HCT116 (cell line): ENCODE data around the gene CCNB3. TPM values are rescaled to one million over a fixed set of nuclear protein-coding genes. Genes with fewer than 3 reads are reported as not detected.

ENCODE experiments used
- ATAC-seq: fragments of 200-7000 bp; cut with Tn5 transposase; 2 replicates; pipeline ENCODE4 v1.9.1; 2020; ENCODE audit warnings: mild to moderate bottlenecking, moderate library complexity
- BruUV-seq: library from RNA; stranded (reverse); fragments of 400-500 nt; replicated peaks from 2 replicates; lab custom pipeline; 2021; lab: Mats Ljungman, UMichigan
- CTCF ChIA-PET: fragments of 300-600 bp; sonication (Branson Sonifier 250); formaldehyde crosslinking; loops from one replicate; lab custom pipeline; 2021; ENCODE audit warnings: antibody characterized with exemption; lab: Charles Lee
- POLR2A ChIA-PET: fragments of 300-600, 350-600 bp; sonication (Branson Sonifier 250); formaldehyde crosslinking; loops from one replicate; lab custom pipeline; 2021; ENCODE audit warnings: antibody characterized with exemption; lab: Charles Lee
- RAD21 ChIA-PET, 2 experiments: fragments of 300-600 bp; sonication (Branson Sonifier 250); formaldehyde crosslinking; loops; one replicate each; lab custom pipeline; 2023; ENCODE audit warnings: low total read pairs in 2 of 2; ENCODE audit not compliant: uncharacterized antibody in 2 of 2, unreplicated experiment in 2 of 2, low non-redundant PET in 1 of 2; lab: Charles Lee
- DNase-seq: peaks from one replicate; pipeline ENCODE4 v3.0.0-alpha.2; 2010; ENCODE audit warnings: low read depth, low spot score
- H2AFZ ChIP-seq: fragments of 200-600 bp; shearing (Covaris generic), sonication (generic); 2 replicates; pipeline ENCODE4 v1.6.1; 2017; ENCODE audit warnings: low read depth, mixed run types, mixed read lengths, antibody characterized with exemption, low read length; ENCODE audit not compliant: poor library complexity, severe bottlenecking
- H3K27ac ChIP-seq: 2 replicates; pipeline ENCODE4 v1.5.1; 2012; ENCODE audit warnings: low read depth, low read length
- H3K27me3 ChIP-seq: fragments of 200-600 bp; sonication (generic); 2 replicates; pipeline ENCODE4 v1.6.1; 2016; ENCODE audit warnings: mixed run types, low read length, mixed read lengths; ENCODE audit not compliant: insufficient read depth
- H3K36me3 ChIP-seq, 2 experiments: fragments of 200-500 bp in 1 of 2; fragments of 200-600 bp in 1 of 2; sonication (Bioruptor generic) in 1 of 2; sonication (generic) in 1 of 2; 2 replicates each; pipeline versions ENCODE4 v1.5.1 to v1.6.1; 2014 to 2016; ENCODE audit warnings: low read length in 2 of 2, inconsistent platforms in 1 of 2, mixed read lengths in 1 of 2, mixed run types in 1 of 2; ENCODE audit not compliant: insufficient read depth in 2 of 2, control insufficient read depth in 1 of 2
- H3K4me1 ChIP-seq, 2 experiments: fragments of 200-600 bp in 1 of 2; sonication (generic) in 1 of 2; 2 replicates each; pipeline versions ENCODE4 v1.5.1 to v1.6.1; 2012 to 2017; ENCODE audit warnings: low read length in 2 of 2, inconsistent platforms in 1 of 2, mild to moderate bottlenecking in 1 of 2, mixed read lengths in 1 of 2, mixed run types in 1 of 2, moderate library complexity in 1 of 2; ENCODE audit not compliant: insufficient read depth in 2 of 2, control insufficient read depth in 1 of 2
- H3K4me2 ChIP-seq: fragments of 200-600 bp; sonication (generic); 2 replicates; pipeline ENCODE4 v1.6.1; 2017; ENCODE audit warnings: mixed run types, low read length, mixed read lengths
- H3K4me3 ChIP-seq, 2 experiments: fragments of 200-600 bp in 1 of 2; sonication (generic) in 1 of 2; replicated peaks in 1 of 2; 2 replicates each; pipeline ENCODE4 v1.5.1; 2011 to 2016; ENCODE audit warnings: low read length in 2 of 2, control low read depth in 1 of 2, low read depth in 1 of 2, mild to moderate bottlenecking in 1 of 2, mixed read lengths in 1 of 2, mixed run types in 1 of 2
- H3K79me2 ChIP-seq: fragments of 200-600 bp; sonication (generic); 2 replicates; pipeline ENCODE4 v1.6.1; 2017; ENCODE audit warnings: mild to moderate bottlenecking, mixed run types, low read length, moderate library complexity, mixed read lengths; ENCODE audit not compliant: insufficient read depth
- H3K9ac ChIP-seq: fragments of 200-600 bp; sonication (generic); 2 replicates; pipeline ENCODE4 v1.6.1; 2016; ENCODE audit warnings: low read length, mixed read lengths
- H3K9me2 ChIP-seq: fragments of 200-600 bp; sonication (generic), shearing (Covaris generic); 2 replicates; pipeline ENCODE4 v1.6.1; 2017; ENCODE audit warnings: mixed run types, mild to moderate bottlenecking, moderate library complexity; ENCODE audit not compliant: insufficient read depth
- H3K9me3 ChIP-seq, 2 experiments: fragments of 200-500 bp in 1 of 2; fragments of 200-600 bp in 1 of 2; sonication (Bioruptor generic) in 1 of 2; sonication (generic) in 1 of 2; 2 replicates each; pipeline ENCODE4 v1.6.1; 2014 to 2017; ENCODE audit warnings: low read length in 2 of 2, mixed read lengths in 2 of 2, inconsistent platforms in 1 of 2, low read depth in 1 of 2, mild to moderate bottlenecking in 1 of 2, mixed run types in 1 of 2, moderate library complexity in 1 of 2; ENCODE audit not compliant: control insufficient read depth in 1 of 2, insufficient read depth in 1 of 2
- H4K20me1 ChIP-seq: fragments of 200-600 bp; sonication (generic), shearing (Covaris generic); 2 replicates; pipeline ENCODE4 v1.6.1; 2017; ENCODE audit warnings: mixed run types, mild to moderate bottlenecking, moderate library complexity; ENCODE audit not compliant: insufficient read depth
- CTCF ChIP-seq, 3 experiments: fragments of 200-600 bp in 1 of 3; sonication (generic) in 1 of 3; IDR thresholded peaks in 2 of 3; conservative IDR thresholded peaks in 1 of 3; 2 replicates each; pipeline ENCODE4 v1.5.1; 2012 to 2017; ENCODE audit warnings: low read depth in 2 of 3, low read length in 2 of 3, antibody characterized with exemption in 1 of 3, borderline replicate concordance in 1 of 3, control low read depth in 1 of 3, mild to moderate bottlenecking in 1 of 3, mixed read lengths in 1 of 3, mixed run types in 1 of 3, moderate library complexity in 1 of 3; ENCODE audit not compliant: insufficient read depth in 1 of 3
- EGR1 ChIP-seq: IDR thresholded peaks from 2 replicates; pipeline ENCODE4 v1.6.1; 2012; ENCODE audit warnings: low read depth
- FOSL1 ChIP-seq: IDR thresholded peaks from 2 replicates; pipeline ENCODE4 v1.6.1; 2012; ENCODE audit warnings: low read depth
- JUND ChIP-seq: IDR thresholded peaks from 2 replicates; pipeline ENCODE4 v1.6.1; 2012
- MAX ChIP-seq: IDR thresholded peaks from 2 replicates; pipeline ENCODE4 v1.6.1; 2012
- POLR2AphosphoS5 ChIP-seq: IDR thresholded peaks from 2 replicates; pipeline ENCODE4 v1.6.1; 2011; ENCODE audit warnings: mild to moderate bottlenecking, low read depth, low read length, moderate library complexity
- RAD21 ChIP-seq: IDR thresholded peaks from 2 replicates; pipeline ENCODE4 v1.6.1; 2012; ENCODE audit warnings: low read depth, mild to moderate bottlenecking
- SIN3A ChIP-seq: IDR thresholded peaks from 2 replicates; pipeline ENCODE4 v1.6.1; 2012; ENCODE audit warnings: low read depth
- TCF7L2 ChIP-seq: IDR thresholded peaks from 2 replicates; pipeline ENCODE4 v1.7.0; 2011; ENCODE audit warnings: borderline replicate concordance, inconsistent platforms; ENCODE audit not compliant: insufficient read depth, insufficient read length; ENCODE audit errors: extremely low read depth
- YY1 ChIP-seq: IDR thresholded peaks from 2 replicates; pipeline ENCODE4 v1.6.1; 2011; ENCODE audit warnings: low read length, low read depth, moderate library complexity, mild to moderate bottlenecking; ENCODE audit not compliant: insufficient replicate concordance; ENCODE audit errors: extremely low read depth
- ZNF274 ChIP-seq: fragments of 200-500 bp; sonication (Bioruptor generic); IDR thresholded peaks from 2 replicates; pipeline ENCODE4 v1.6.1; 2014; ENCODE audit warnings: mild to moderate bottlenecking, low read depth, low read length, inconsistent platforms
- intact Hi-C: fragments of 100-400 bp; cut with micrococcal nuclease; formaldehyde crosslinking; loops from 2 replicates; pipeline ENCODE4 v1.10.0; 2022
- total RNA-seq: library from RNA; stranded (reverse); gene quantifications from one replicate; pipeline ENCODE4 v1.2.1, GENCODE V29; 2021; ENCODE audit not compliant: unreplicated experiment
- TF ChIP-seq, protein P1 (sequence below): IDR thresholded peaks from 2 replicates; pipeline ENCODE4 v1.6.1; 2012

CCNB3 gene
- total RNA-seq, 1 experiment from 2014 or later = 2.9 TPM

DNA sequence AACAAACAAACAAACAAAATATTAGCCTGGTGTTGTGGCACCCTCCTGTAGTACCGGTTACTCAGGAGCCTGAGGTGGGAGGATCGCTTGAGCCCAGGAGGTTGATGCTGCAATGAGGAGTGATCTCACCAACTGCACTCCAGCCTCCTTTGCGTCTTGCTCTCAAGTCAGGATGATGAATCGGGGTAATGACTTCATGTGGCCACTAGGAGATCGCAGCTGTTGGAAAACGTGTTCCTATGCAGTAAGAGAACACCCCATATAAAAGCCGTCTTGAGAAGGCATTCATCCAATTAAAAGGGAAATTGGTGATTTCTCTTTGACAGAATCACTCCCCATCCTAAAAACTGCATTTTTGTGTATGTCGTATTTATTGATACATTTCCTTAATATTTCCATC is 6.9 kb downstream of the CCNB3 start:
- peaks cover 0 to 3% of the 10 kb centered on the region in 2 experiments; a peak in 1 of 4 replicates for H3K4me1 ChIP-seq
- no peak overlapping the region for H3K4me2 ChIP-seq
- no peaks in the 10 kb centered on the region for H4K20me1 ChIP-seq
- no peak for DNase-seq
- RAD21 ChIA-PET = no interaction called here
- CTCF ChIA-PET = no interaction called here
- POLR2A ChIA-PET = no interaction called here
- no peaks in the 10 kb centered on the region for H3K9me3 ChIP-seq
- H3K27ac ChIP-seq = no peak overlapping the region
- H3K9me2 ChIP-seq = no peaks in the 10 kb centered on the region
- BruUV-seq = no TSS peak
- peak; percentile 92 for ATAC-seq
- H3K9ac ChIP-seq = no peak overlapping the region
- TF ChIP-seq CTCF (IDR thresholded peaks at IDR 0.05 in 2 of 3, conservative IDR thresholded peaks at IDR 0.05 in 1 of 3; ENCODE audit: borderline replicate concordance in 1 of 3, insufficient read depth in 1 of 3, low read depth in 2 of 3, low read length in 2 of 3) (peak in 2 of 3 experiments; percentile 39 to 44; a peak in 4 of 6 replicates), SIN3A (no peak)
- no peaks in the 10 kb centered on the region for H3K27me3 ChIP-seq
- no peak overlapping the region for H2AFZ ChIP-seq
- H3K36me3 ChIP-seq = no peaks in the 10 kb centered on the region
- no peaks in the 10 kb centered on the region for H3K79me2 ChIP-seq
- intact Hi-C loops = no loop called here
- H3K4me3 ChIP-seq = no peak overlapping the region

DNA sequence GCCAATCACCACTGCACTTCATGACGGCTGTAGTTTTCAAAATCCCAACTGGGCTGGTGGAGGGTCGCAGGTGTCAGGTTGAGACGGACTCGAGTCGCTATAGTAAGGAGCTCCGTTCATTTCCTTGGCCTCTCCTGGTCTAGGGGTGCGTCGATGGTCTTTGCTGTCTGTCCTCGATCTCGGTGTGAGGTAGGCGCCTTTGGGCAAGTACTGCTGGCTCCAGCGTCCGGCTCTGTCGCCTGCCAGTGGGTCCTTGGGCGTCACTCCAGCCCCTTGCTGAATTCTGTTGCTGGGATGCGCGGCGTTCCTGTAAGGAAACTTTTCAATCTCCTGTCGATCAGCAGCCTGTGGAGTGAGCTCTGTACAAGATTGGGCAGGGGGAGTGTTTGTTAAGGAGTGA is 76.7 kb downstream of the CCNB3 start:
- no peak overlapping the region for H3K4me3 ChIP-seq
- H3K9ac ChIP-seq = no peak overlapping the region
- no peak for DNase-seq
- no peaks in the 10 kb centered on the region for H4K20me1 ChIP-seq
- no peaks in the 10 kb centered on the region for H3K9me3 ChIP-seq
- no peak overlapping the region for H2AFZ ChIP-seq
- RAD21 ChIA-PET = no interaction called here
- H3K4me1 ChIP-seq = no peaks in the 10 kb centered on the region
- no peaks in the 10 kb centered on the region for H3K79me2 ChIP-seq
- CTCF ChIA-PET = no interaction called here
- intact Hi-C loops = no loop called here
- TF ChIP-seq EGR1 (no peak), ZNF274 (no peak), FOSL1 (no peak), TCF7L2 (no peak), YY1 (no peak), JUND (no peak), CTCF (IDR thresholded peaks at IDR 0.05 in 2 of 3, conservative IDR thresholded peaks at IDR 0.05 in 1 of 3; ENCODE audit: borderline replicate concordance in 1 of 3, insufficient read depth in 1 of 3, low read depth in 2 of 3, low read length in 2 of 3) (no peak), POLR2AphosphoS5 (no peak), RAD21 (no peak), MAX (no peak)
- TF ChIP-seq, protein P1, sequence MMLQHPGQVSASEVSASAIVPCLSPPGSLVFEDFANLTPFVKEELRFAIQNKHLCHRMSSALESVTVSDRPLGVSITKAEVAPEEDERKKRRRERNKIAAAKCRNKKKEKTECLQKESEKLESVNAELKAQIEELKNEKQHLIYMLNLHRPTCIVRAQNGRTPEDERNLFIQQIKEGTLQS = no peak
- no TSS peak for BruUV-seq
- H3K27me3 ChIP-seq = no peaks in the 10 kb centered on the region
- POLR2A ChIA-PET = no interaction called here
- no peak overlapping the region for H3K4me2 ChIP-seq
- ATAC-seq = no peak
- H3K36me3 ChIP-seq = no peaks in the 10 kb centered on the region; a peak in 1 of 4 replicates
- H3K27ac ChIP-seq = no peak overlapping the region
- no peaks in the 10 kb centered on the region for H3K9me2 ChIP-seq
